ENCODE results near the gene HIBCH.

The HIBCH gene

DNA sequence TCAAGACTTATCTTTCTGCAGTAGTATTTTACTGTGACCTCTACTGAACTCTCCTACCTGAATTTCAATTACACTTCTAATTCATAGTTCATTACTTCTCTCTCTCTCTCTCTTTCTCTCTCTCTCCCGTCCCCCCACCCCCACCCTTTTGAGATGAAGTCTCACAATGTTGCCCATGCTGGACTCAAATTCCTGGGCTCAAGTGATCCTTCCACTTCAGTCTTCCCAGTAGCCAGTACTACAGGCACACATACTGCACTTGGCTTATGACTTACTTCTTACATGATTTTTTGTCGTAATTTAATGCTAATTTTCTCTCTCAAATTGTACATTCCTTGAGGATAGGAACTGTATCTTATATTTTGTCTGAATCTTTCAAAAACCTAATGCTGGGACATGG, 6.0 kb upstream of the HIBCH start:
- TF ChIP-seq NFIC (IDR thresholded peaks at IDR 0.05) = no peak
- no peak for TF ChIP-seq TAF1 (IDR thresholded peaks at IDR 0.05; ENCODE audit: low read depth)
- TF ChIP-seq CEBPB (IDR thresholded peaks at IDR 0.05) = no peak
- no peak for TF ChIP-seq EGR1 (IDR thresholded peaks at IDR 0.05)
- no peak for TF ChIP-seq YY1 (IDR thresholded peaks at IDR 0.05; ENCODE audit: low read depth)
- TF ChIP-seq MAX (IDR thresholded peaks at IDR 0.05) = no peak
- TF ChIP-seq TEAD4 (IDR thresholded peaks at IDR 0.05) = no peak
- no peak for TF ChIP-seq RAD21 (IDR thresholded peaks at IDR 0.05; ENCODE audit: low read depth)
- no peak for TF ChIP-seq EP300 (IDR thresholded peaks at IDR 0.05; ENCODE audit: borderline replicate concordance)
- TF ChIP-seq CREB1 (IDR thresholded peaks at IDR 0.05; ENCODE audit: low read depth) = no peak
- no peak for TF ChIP-seq USF1 (IDR thresholded peaks at IDR 0.05)

DNA sequence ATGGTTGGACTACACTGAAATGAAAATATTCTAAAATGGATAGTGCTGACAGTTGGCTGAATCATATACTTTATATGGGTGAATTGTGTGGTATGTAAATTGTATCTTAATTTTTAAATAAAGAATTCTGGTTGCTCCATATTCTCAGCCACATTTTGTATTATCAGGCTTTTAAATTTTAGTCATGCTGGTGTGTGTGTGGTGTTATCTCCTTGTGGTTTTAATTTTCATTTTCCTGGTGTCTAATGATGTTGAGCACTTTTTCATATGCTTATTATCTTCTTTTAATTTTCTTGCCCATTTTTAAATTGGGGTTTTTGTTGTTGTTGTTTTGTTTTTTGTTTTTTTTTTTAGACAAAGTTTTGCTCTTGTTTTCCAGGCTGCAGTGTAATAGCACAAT, 3.8 kb upstream of the HIBCH start:
- TF ChIP-seq FOXM1 (IDR thresholded peaks at IDR 0.05; ENCODE audit: borderline replicate concordance, low read depth) = no peak
- TF ChIP-seq TEAD4 (IDR thresholded peaks at IDR 0.05) = no peak
- no peak for TF ChIP-seq ZBTB7A (IDR thresholded peaks at IDR 0.05; ENCODE audit: low read depth)
- TF ChIP-seq EGR1 (IDR thresholded peaks at IDR 0.05) = no peak
- no peak for TF ChIP-seq MAX (IDR thresholded peaks at IDR 0.05)

DNA sequence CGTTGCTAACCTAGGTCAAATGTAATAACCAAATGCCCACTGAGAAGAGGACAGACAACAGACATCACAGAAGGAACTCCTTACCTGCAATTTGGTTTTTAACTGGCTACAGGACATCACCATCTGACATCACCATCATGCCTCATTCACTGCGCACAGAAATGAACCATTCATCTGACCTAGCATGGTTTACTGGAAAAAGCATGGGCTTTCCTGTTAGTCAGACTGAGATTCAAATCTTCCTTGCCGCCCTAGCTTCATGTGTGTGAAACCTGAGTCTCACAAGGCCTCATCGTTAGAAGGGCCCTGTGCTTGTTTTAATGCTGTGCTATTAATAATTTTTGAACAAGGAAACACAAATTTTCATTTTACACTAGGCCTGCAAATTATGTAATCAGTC, 1.1 kb upstream of the HIBCH start:
- TF ChIP-seq FOXM1 (IDR thresholded peaks at IDR 0.05; ENCODE audit: borderline replicate concordance, low read depth) = no peak
- TF ChIP-seq CEBPB (IDR thresholded peaks at IDR 0.05) = no peak
- no peak for TF ChIP-seq EP300 (IDR thresholded peaks at IDR 0.05; ENCODE audit: borderline replicate concordance)
- TF ChIP-seq ZBTB7A (IDR thresholded peaks at IDR 0.05; ENCODE audit: low read depth) = no peak
- no peak for TF ChIP-seq REST (IDR thresholded peaks at IDR 0.05; ENCODE audit: low read depth)
- TF ChIP-seq TCF12 (IDR thresholded peaks at IDR 0.05; ENCODE audit: low read depth) = no peak
- no peak for TF ChIP-seq EGR1 (IDR thresholded peaks at IDR 0.05)
- TF ChIP-seq TAF1 (IDR thresholded peaks at IDR 0.05; ENCODE audit: low read depth) = no peak
- TF ChIP-seq USF1 (IDR thresholded peaks at IDR 0.05) = no peak
- TF ChIP-seq YY1 (IDR thresholded peaks at IDR 0.05; ENCODE audit: low read depth) = no peak

DNA sequence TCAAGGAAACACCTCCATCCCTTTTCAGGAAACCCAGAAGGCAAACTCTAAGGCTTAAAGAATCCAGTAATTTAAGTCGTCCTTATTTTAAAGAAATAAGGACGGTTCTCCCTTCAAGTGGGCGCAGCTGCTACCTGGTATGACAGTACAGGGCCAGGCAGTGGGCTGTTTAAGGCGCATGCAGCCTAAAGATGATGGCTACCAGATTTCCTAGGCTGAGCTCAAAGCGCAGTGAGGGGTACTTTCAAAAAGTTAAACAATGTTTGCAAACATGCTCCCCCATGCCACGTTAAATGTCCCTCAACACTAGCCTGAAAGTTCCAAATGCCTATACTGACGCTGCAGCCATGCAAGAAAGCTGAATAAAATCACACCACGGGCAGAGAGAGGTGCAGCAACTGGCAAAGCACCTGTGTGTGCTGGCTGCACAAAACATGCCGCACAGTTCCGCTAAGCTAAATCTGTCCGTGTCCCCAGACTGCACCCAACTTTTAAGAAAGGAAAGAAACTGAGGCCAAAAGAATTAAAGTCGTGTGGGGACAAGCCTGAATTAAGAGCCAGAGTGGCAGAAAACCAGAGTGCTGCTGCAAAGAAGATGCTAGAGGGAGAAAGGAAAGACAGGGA, 583 bp downstream of the HIBCH start:
- TF ChIP-seq YY1 (IDR thresholded peaks at IDR 0.05; ENCODE audit: low read depth) = no peak
- no peak for TF ChIP-seq RAD21 (IDR thresholded peaks at IDR 0.05; ENCODE audit: low read depth)
- no peak for TF ChIP-seq EP300 (IDR thresholded peaks at IDR 0.05; ENCODE audit: borderline replicate concordance)
- TF ChIP-seq EGR1 (IDR thresholded peaks at IDR 0.05) = no peak
- TF ChIP-seq MAX (IDR thresholded peaks at IDR 0.05) = no peak; the same call in none of the 2 replicates
- no peak for TF ChIP-seq CEBPB (IDR thresholded peaks at IDR 0.05)
- no peak for TF ChIP-seq NFIC (IDR thresholded peaks at IDR 0.05)
- TF ChIP-seq CREB1 (IDR thresholded peaks at IDR 0.05; ENCODE audit: low read depth) = no peak
- no peak for TF ChIP-seq ZBTB7A (IDR thresholded peaks at IDR 0.05; ENCODE audit: low read depth)
- no peak for TF ChIP-seq TEAD4 (IDR thresholded peaks at IDR 0.05)

GRCh38 chr2:190318514-190318913, 1.1 kb downstream of the HIBCH start:
- TF ChIP-seq NFIC (IDR thresholded peaks at IDR 0.05) (no peak), TCF12 (IDR thresholded peaks at IDR 0.05; ENCODE audit: low read depth) (no peak), TEAD4 (IDR thresholded peaks at IDR 0.05) (no peak)

GRCh38 chr2:190315273-190315672, 4.4 kb downstream of the HIBCH start:
- TF ChIP-seq TCF12 (IDR thresholded peaks at IDR 0.05; ENCODE audit: low read depth) (no peak), EGR1 (IDR thresholded peaks at IDR 0.05) (no peak), RAD21 (IDR thresholded peaks at IDR 0.05; ENCODE audit: low read depth) (no peak), EP300 (IDR thresholded peaks at IDR 0.05; ENCODE audit: borderline replicate concordance) (no peak), YY1 (IDR thresholded peaks at IDR 0.05; ENCODE audit: low read depth) (no peak), MAX (IDR thresholded peaks at IDR 0.05) (no peak), TAF1 (IDR thresholded peaks at IDR 0.05; ENCODE audit: low read depth) (no peak), ZBTB7A (IDR thresholded peaks at IDR 0.05; ENCODE audit: low read depth) (no peak), NFIC (IDR thresholded peaks at IDR 0.05) (no peak), REST (IDR thresholded peaks at IDR 0.05; ENCODE audit: low read depth) (no peak), CEBPB (IDR thresholded peaks at IDR 0.05) (no peak), USF1 (IDR thresholded peaks at IDR 0.05) (no peak), TEAD4 (IDR thresholded peaks at IDR 0.05) (no peak), FOXM1 (IDR thresholded peaks at IDR 0.05; ENCODE audit: borderline replicate concordance, low read depth) (no peak), CREB1 (IDR thresholded peaks at IDR 0.05; ENCODE audit: low read depth) (no peak)
